ENCODE results near the gene DCANP1. TPM values are rescaled to one million over a fixed set of nuclear protein-coding genes. Genes with fewer than 3 reads are reported as not detected.
A peak's percentile ranks its signal among the peaks of the same experiment; 100 is the strongest.

The DCANP1 gene
- total and polyA plus RNA-seq, 11 donors, result 0.11 TPM; not detected in 10

- Histone ChIP-seq H3K27me3 (peaks cover 0 to 60% (median 25%) of the 10 kb centered on the region in 9 donors), H3K4me1 (no peaks in the 10 kb centered on the region), H3K27ac (no peak overlapping the region), H3K4me3 (no peak overlapping the region), H3K9me3 (no peaks in the 10 kb centered on the region), H3K36me3 (no peaks in the 10 kb centered on the region)
- intact Hi-C loops (cut with DNase I), result no loop called here
- ATAC-seq, result no peak
- 66 to 77% (median 76%) methylated on average over 9 of the region's 9 CpGs for WGBS, 4 donors
- DNase-seq, result no peak
- TF ChIP-seq CTCF (IDR thresholded peaks at IDR 0.05) (no peak), POLR2A (IDR thresholded peaks at IDR 0.05) (no peak)
Observed at GRCh38 chr5:135482381-135482933, 35.3 kb upstream of the DCANP1 start.

- no peak for DNase-seq
- whole genome bisulfite sequencing, 4 donors, result 90 to 97% (median 94%) methylated on average over 4 of the region's 4 CpGs
- no peak overlapping the region for H3K4me3 ChIP-seq
- H3K4me1 ChIP-seq, result no peaks in the 10 kb centered on the region
- ATAC-seq, result peak in 1 of 4 donors; percentile 27
- H3K36me3 ChIP-seq, result no peaks in the 10 kb centered on the region
- no peaks in the 10 kb centered on the region for H3K9me3 ChIP-seq
- H3K27me3 ChIP-seq, result peaks cover 0 to 60% (median 22%) of the 10 kb centered on the region in 9 donors
- no peak overlapping the region for H3K27ac ChIP-seq
- TF ChIP-seq CTCF (IDR thresholded peaks at IDR 0.05), result no peak
- no peak for TF ChIP-seq POLR2A (IDR thresholded peaks at IDR 0.05)
- intact Hi-C loops (cut with DNase I), result no loop called here
Observed at GRCh38 chr5:135481909-135482311, 34.8 kb upstream of the DCANP1 start.

- no peak overlapping the region for H3K4me3 ChIP-seq
- no peak for TF ChIP-seq CTCF (IDR thresholded peaks at IDR 0.05)
- TF ChIP-seq POLR2A (IDR thresholded peaks at IDR 0.05), result no peak
- ATAC-seq (peak in 2 of 4 donors; percentile 13 to 55), DNase-seq (no peak)
- no peak overlapping the region for H3K27ac ChIP-seq
- H3K4me1 ChIP-seq, result no peaks in the 10 kb centered on the region
- H3K36me3 ChIP-seq, result no peaks in the 10 kb centered on the region
- H3K9me3 ChIP-seq, result no peaks in the 10 kb centered on the region
- 50 to 57% (median 52%) methylated on average over 5 of the region's 5 CpGs for whole genome bisulfite sequencing, 4 donors
- peaks cover 4 to 60% (median 21%) of the 10 kb centered on the region in 9 donors for H3K27me3 ChIP-seq
- intact Hi-C loops (cut with DNase I), result no loop called here
Observed at GRCh38 chr5:135481387-135481786, 34.2 kb upstream of the DCANP1 start.

GRCh38 chr5:135480511-135480910 lies 33.4 kb upstream of the DCANP1 start:
- ATAC-seq (no peak), DNase-seq (no peak)
- Histone ChIP-seq H3K4me3 (no peak overlapping the region), H3K4me1 (no peaks in the 10 kb centered on the region), H3K36me3 (no peaks in the 10 kb centered on the region), H3K9me3 (no peaks in the 10 kb centered on the region), H3K27me3 (peaks cover 4 to 59% (median 24%) of the 10 kb centered on the region in 9 donors), H3K27ac (no peak overlapping the region)
- intact Hi-C loops (cut with DNase I), result no loop called here
- no peak for TF ChIP-seq CTCF (IDR thresholded peaks at IDR 0.05)
- no peak for TF ChIP-seq POLR2A (IDR thresholded peaks at IDR 0.05)
- 73 to 91% (median 85%) methylated on average over 5 of the region's 5 CpGs for WGBS, 4 donors

Data from heart left ventricle (tissue), 16 donors.